Omental fat pad (tissue), 4 donors: Measurements from ENCODE around the gene KRT73. TPM values are rescaled to one million over a fixed set of nuclear protein-coding genes. Genes with fewer than 3 reads are reported as not detected.

Source experiments
- ATAC-seq: fragments of 150-250 bp; one replicate; pipeline ENCODE4 v1.9.1; 2016; ENCODE audit warnings: mild to moderate bottlenecking, moderate library complexity; ENCODE audit not compliant: low FRiP score
- DNase-seq: peaks from one replicate; pipeline ENCODE4 v3.0.0-alpha.2; 2019; ENCODE audit warnings: low spot score
- total RNA-seq, 4 donors: library from RNA; depleted of rRNA; stranded (reverse); fragments of >200 nt; gene quantifications; one replicate each; pipeline ENCODE4 v1.1.0, GENCODE V29; 2016
- TF ChIP-seq, protein P1 (sequence below), 3 donors: fragments of 450-650 bp; IDR thresholded peaks; one replicate each; pipeline ENCODE4 v1.5.1; 2016 to 2017; ENCODE audit warnings: antibody characterized with exemption in 3 of 3, mild to moderate bottlenecking in 3 of 3, moderate library complexity in 2 of 3

KRT73 gene
- total RNA-seq, 4 donors from 2014 or later, result not detected

DNA sequence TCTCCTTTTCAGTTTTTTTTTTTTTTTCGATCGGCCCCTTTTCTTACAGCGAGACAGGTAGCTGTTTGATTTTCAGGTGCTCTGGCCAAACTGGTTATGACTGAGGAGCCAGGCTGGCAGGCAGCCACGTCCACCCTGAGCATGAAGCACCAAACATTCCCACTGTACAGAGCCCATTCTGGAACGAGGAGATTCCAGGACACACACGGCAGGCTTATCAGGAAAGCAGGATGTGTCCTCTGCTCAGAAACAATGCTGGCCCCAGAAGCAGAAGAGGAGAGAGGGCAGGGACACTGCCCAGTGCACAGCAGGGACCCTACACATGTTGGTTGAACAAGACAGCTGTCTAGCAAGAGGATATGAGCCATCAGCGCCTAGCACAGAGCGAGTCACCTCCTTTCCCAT, 37.4 kb upstream of the KRT73 start:
- TF ChIP-seq, protein P1, sequence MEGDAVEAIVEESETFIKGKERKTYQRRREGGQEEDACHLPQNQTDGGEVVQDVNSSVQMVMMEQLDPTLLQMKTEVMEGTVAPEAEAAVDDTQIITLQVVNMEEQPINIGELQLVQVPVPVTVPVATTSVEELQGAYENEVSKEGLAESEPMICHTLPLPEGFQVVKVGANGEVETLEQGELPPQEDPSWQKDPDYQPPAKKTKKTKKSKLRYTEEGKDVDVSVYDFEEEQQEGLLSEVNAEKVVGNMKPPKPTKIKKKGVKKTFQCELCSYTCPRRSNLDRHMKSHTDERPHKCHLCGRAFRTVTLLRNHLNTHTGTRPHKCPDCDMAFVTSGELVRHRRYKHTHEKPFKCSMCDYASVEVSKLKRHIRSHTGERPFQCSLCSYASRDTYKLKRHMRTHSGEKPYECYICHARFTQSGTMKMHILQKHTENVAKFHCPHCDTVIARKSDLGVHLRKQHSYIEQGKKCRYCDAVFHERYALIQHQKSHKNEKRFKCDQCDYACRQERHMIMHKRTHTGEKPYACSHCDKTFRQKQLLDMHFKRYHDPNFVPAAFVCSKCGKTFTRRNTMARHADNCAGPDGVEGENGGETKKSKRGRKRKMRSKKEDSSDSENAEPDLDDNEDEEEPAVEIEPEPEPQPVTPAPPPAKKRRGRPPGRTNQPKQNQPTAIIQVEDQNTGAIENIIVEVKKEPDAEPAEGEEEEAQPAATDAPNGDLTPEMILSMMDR (IDR thresholded peaks at IDR 0.05), result no peak
- DNase-seq (no peak), ATAC-seq (no peak)

DNA sequence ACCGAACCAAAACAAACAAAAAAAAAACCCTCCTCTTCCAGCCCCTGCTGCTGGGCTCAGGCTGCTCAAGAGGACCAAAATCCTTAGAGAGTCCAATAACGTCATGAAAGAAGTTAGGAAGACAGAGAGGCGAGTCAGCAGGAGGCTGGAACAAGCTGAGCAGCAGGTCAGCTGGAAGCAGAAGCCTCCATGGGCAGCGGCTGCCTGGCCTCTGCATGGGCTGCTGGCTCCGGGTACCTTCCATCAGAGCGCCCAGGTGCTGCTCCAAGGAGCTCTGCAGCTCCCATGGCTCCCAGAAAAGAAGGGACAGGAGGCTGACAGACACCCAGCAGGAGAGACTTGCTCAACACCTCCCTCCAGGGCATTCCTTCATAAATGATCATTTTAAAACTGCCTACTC, 36.9 kb upstream of the KRT73 start:
- no peak for ATAC-seq

DNA sequence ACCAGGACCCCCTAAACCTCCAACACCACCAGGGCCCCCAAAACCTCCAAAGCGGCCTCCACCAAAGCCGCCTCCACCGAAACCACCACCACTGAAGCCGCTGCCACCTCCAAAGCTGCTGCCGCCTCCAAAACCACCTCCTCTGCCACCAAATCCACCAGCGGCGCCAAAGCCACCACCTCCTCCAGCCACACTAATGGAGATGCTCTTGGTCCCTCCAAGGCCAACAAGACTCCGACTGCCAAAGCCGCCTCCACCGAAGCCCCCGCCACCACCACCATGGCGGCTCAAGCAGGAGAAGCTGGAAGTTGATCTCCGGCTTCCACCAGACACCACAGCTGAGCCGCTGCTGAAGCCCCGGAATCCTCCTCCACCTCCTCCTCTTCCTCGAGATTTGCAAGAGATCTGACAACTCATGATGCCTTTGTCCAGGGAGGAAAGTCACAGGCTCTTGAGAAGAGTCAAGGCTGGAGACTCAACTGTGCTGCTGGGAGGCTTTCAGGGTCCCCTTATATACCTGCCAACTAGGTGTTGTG, 33.4 kb upstream of the KRT73 start, which contains the start of gene KRT2:
TSS of gene KRT2 (minus strand) at position 486 of the 536 bp plus-strand sequence. CDS start at position 417, 69 bp downstream.
- ATAC-seq (no peak), DNase-seq (no peak)
- TF ChIP-seq, protein P1 (IDR thresholded peaks at IDR 0.05), result no peak

More for the DNA sequence above, 36.9 kb upstream of the KRT73 start:
- no peak for DNase-seq
- TF ChIP-seq, protein P1 (IDR thresholded peaks at IDR 0.05), result no peak

DNA sequence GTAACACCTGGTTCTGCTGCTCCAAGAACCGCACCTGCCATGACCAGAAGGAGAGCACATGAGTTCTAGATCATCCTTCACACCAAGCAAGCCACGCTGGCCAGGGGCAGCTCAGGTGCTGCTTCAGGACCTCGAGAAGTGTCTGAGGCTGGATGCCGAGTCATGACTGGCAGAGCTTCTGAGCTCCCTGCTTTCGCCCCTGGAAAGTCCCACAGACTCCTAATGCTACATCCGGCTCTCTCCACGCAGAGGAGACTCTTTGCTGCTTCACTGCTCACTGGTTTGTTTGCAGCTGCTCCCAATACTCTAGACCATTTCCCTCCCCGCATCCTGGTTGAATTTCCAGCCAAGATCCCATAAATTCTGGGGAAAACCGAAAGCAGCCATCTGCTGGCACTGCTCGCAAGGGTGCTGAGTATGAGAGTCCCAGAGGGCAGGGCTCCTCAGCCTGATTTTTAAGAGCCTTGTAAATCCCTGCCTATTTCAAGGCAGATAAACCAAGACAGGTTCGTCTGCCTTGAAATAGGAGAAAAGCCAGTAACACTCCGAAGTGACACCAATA, 32.2 kb upstream of the KRT73 start:
- TF ChIP-seq, protein P1 (IDR thresholded peaks at IDR 0.05), result no peak
- DNase-seq, result no peak

DNA sequence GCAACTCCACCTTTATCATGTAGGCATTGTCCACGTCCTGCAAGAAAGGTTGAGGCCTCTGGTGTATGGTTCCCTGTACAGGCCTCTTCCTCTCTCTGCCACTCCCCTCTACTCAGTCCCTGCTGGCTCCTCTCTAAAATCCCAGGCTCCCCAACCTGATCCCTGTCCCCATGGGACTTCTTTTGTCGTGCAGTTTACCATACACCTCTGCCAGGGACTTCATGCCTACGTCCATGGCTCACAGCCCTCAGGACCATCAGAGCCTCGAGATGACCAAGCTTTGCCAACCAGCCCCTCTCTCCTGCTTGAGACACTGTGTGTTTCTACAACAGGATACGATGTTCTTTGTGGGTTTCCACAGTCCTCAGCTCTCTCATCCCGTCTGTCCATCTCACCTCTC, 30.7 kb upstream of the KRT73 start:
- DNase-seq, result no peak
- TF ChIP-seq, protein P1 (IDR thresholded peaks at IDR 0.05), result no peak
- ATAC-seq, result no peak

More for the DNA sequence above, 32.2 kb upstream of the KRT73 start:
- no peak for ATAC-seq

DNA sequence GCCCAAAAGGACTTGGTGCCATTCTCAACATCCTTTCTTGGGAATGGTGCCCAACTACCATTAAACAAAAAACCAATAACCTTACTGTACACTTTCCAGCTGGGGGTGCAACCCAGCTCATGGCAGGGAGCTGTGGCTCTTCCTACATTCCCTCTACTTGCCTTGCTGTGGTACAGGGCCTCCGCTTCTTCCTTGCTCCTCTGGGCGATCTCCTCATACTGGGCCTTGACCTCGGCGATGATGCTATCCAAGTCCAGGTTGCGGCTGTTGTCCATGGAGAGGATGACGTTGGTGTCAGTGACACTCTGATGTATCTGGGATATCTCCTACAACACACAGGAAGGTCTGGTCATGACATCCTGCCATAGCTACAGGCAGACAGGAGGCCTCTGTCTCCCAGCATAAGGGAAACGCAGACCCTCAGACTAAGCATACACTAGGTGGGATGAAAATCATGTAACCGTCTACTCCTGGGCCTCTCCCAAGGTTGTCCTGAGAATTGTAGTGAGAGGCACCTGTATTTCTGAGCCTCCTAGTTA, 29.7 kb upstream of the KRT73 start:
- TF ChIP-seq, protein P1 (IDR thresholded peaks at IDR 0.05), result no peak
- DNase-seq, result no peak
- no peak for ATAC-seq

DNA sequence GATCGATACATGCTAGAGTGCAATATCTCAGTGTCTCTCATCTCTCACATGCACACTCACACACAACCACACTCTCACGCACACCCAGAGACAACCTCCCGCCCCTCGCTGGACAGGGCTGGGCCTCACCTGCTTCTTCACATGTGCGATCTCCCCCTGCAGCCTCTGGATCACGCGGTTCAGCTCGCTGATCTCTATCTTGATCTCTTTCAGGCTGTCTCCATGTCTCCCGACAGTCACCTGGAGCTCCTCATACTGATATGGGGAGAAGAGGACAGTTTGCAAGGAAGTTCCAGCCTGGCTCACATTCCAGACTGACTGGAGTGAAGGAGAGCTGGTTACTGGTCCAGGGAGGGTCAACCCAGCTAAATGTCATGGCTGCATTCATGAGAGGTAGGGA, 29.2 kb upstream of the KRT73 start:
- TF ChIP-seq, protein P1 (IDR thresholded peaks at IDR 0.05), result no peak
- DNase-seq (no peak), ATAC-seq (no peak)
